ENCODE measurements around the gene PLPPR3.

The PLPPR3 gene

DNA sequence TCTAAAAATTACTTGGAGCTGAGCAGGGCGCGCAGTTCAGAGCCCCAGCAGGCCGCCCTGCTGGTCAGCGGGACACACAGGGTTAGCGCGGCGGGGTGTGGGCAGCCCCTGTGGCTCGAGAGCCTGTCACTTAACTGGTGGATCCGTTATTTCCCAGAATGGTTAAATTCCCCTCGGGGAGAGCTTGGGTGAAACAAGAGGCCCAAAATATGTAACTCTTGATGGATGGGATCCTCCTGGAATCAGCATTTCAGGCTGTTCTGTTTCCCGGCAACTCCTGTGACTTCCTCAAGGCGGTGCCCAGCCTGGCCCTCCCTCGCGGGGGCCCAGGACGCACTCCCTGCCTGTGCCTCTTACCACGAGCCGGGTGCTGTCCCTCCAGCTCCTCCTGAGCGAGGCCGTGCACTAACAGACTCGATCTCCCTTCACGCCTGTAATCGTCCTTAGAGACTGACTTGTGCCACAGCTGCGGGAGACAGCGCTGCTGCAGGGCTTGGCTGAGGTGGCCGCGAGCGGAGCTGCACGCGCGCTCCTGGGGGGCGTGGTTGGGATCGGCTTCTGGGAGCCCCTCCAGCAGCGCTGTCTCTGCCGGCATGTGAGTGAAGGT lies 14.8 kb downstream of the PLPPR3 start:
- Histone ChIP-seq H3K27me3 (ENCODE audit: insufficient read depth, low read depth) (no peaks in the 10 kb centered on the region), H3K4me1 (ENCODE audit: low read depth, poor library complexity, severe bottlenecking) (no peaks in the 10 kb centered on the region), H3K4me3 (IDR thresholded peaks at IDR 0.05; ENCODE audit: insufficient read depth, low read depth, low read length) (no peak overlapping the region), H3K27ac (no peak overlapping the region), H3K4me2 (no peak overlapping the region), H3K36me3 (ENCODE audit: insufficient read depth) (peaks cover 42% of the 10 kb centered on the region), H3K9ac (no peak overlapping the region), H3K79me2 (ENCODE audit: insufficient read depth, low read depth) (peaks cover 72% of the 10 kb centered on the region), H4K20me1 (ENCODE audit: insufficient read depth) (peaks cover 19% of the 10 kb centered on the region), H2AFZ (ENCODE audit: low read depth) (no peak overlapping the region)
- TF ChIP-seq, protein P1, sequence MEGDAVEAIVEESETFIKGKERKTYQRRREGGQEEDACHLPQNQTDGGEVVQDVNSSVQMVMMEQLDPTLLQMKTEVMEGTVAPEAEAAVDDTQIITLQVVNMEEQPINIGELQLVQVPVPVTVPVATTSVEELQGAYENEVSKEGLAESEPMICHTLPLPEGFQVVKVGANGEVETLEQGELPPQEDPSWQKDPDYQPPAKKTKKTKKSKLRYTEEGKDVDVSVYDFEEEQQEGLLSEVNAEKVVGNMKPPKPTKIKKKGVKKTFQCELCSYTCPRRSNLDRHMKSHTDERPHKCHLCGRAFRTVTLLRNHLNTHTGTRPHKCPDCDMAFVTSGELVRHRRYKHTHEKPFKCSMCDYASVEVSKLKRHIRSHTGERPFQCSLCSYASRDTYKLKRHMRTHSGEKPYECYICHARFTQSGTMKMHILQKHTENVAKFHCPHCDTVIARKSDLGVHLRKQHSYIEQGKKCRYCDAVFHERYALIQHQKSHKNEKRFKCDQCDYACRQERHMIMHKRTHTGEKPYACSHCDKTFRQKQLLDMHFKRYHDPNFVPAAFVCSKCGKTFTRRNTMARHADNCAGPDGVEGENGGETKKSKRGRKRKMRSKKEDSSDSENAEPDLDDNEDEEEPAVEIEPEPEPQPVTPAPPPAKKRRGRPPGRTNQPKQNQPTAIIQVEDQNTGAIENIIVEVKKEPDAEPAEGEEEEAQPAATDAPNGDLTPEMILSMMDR (conservative IDR thresholded peaks at IDR 0.05; ENCODE audit: low read depth, low read length): no peak

DNA sequence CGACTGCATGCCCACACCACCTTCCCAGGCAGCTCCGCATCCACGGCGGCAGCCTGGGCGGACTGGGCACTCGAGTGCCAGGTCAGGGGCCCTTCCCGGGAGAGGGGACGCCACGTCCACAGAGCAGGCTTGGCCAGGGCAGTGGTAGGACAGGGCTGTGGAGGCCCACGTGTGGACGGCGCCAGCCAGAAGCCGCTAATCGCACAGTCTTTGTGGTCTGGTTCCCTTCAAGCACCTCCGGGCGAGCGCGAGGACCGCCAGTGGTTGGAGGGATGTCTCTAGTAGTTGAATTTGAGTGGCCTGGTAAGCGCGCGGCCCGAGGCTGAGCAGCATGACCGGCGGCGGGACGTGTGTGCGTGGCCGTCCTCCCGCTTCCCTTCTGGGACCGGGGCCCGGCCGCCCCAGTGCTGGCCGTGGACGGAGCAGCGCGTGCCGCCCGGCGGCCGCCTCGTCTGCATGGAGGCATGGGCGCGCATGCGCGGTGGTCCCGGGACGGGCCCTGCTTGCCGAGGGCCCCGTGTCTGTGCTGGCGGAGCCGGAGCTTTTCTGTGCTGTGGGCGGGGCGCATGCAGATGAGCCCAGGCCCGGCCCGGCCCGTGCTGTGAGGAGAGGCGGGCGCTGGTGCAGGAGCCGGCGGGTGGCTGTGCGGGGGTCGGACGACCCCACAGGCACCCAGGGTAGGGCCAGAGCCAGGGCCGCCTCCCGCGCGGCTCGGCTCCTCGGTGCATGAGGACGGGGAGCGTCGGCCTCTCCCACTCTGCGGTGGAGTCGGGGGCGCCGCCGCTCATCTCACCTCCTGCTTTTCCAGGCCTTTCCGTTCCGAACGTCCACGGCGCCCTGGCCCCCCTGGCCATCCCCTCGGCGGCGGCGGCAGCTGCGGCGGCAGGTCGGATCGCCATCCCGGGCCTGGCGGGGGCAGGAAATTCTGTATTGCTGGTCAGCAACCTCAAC lies 15.9 kb downstream of the PLPPR3 start:
- peaks cover 83% of the 10 kb centered on the region for H3K79me2 ChIP-seq (ENCODE audit: insufficient read depth, low read depth)
- TF ChIP-seq, protein P1 (conservative IDR thresholded peaks at IDR 0.05; ENCODE audit: low read depth, low read length): no peak
- peaks cover 48% of the 10 kb centered on the region for H3K36me3 ChIP-seq (ENCODE audit: insufficient read depth)
- H3K27me3 ChIP-seq (ENCODE audit: insufficient read depth, low read depth): no peaks in the 10 kb centered on the region
- peaks cover 6% of the 10 kb centered on the region for H3K4me1 ChIP-seq (ENCODE audit: low read depth, poor library complexity, severe bottlenecking)
- H3K9ac ChIP-seq: no peak overlapping the region
- no peak overlapping the region for H3K27ac ChIP-seq
- no peak overlapping the region for H3K4me3 ChIP-seq (IDR thresholded peaks at IDR 0.05; ENCODE audit: insufficient read depth, low read depth, low read length)
- H2AFZ ChIP-seq (ENCODE audit: low read depth): no peak overlapping the region
- H3K4me2 ChIP-seq: no peak overlapping the region
- peaks cover 29% of the 10 kb centered on the region for H4K20me1 ChIP-seq (ENCODE audit: insufficient read depth)

DNA sequence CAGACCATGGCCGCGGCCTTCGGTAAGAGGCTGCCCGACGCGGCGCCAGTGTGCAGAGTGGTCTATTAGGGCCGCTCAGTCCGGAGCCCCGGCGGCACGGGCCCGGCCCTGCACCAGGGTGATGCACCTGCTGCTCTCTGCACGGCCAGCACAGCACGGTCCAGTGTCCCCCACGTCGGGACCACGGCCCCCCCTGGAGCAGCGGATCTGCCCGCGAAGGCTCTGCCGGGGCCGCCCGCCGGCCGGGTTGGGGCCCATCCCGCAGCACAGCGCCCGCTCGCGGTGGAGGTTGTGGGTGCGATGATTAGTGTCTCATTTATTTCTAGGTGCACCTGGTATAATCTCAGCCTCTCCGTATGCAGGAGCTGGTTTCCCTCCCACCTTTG lies 16.6 kb downstream of the PLPPR3 start:
- no peak overlapping the region for H2AFZ ChIP-seq (ENCODE audit: low read depth)
- TF ChIP-seq, protein P1 (conservative IDR thresholded peaks at IDR 0.05; ENCODE audit: low read depth, low read length): no peak
- peaks cover 35% of the 10 kb centered on the region for H4K20me1 ChIP-seq (ENCODE audit: insufficient read depth)
- H3K36me3 ChIP-seq (ENCODE audit: insufficient read depth): peaks cover 41% of the 10 kb centered on the region; the same call in 1 of the 2 replicates
- peaks cover 8% of the 10 kb centered on the region for H3K4me1 ChIP-seq (ENCODE audit: low read depth, poor library complexity, severe bottlenecking)
- H3K4me3 ChIP-seq (IDR thresholded peaks at IDR 0.05; ENCODE audit: insufficient read depth, low read depth, low read length): no peak overlapping the region
- peaks cover 88% of the 10 kb centered on the region for H3K79me2 ChIP-seq (ENCODE audit: insufficient read depth, low read depth)
- H3K27me3 ChIP-seq (ENCODE audit: insufficient read depth, low read depth): no peaks in the 10 kb centered on the region
- no peak overlapping the region for H3K9ac ChIP-seq
- no peak overlapping the region for H3K4me2 ChIP-seq
- H3K27ac ChIP-seq: no peak overlapping the region

- H3K4me2 ChIP-seq: no peak overlapping the region
- H3K27ac ChIP-seq: no peak overlapping the region
- H3K4me1 ChIP-seq (ENCODE audit: low read depth, poor library complexity, severe bottlenecking): peaks cover 14% of the 10 kb centered on the region
- no peak overlapping the region for H3K9ac ChIP-seq
- peaks cover 40% of the 10 kb centered on the region for H4K20me1 ChIP-seq (ENCODE audit: insufficient read depth)
- peaks cover 90% of the 10 kb centered on the region for H3K79me2 ChIP-seq (ENCODE audit: insufficient read depth, low read depth)
- no peaks in the 10 kb centered on the region for H3K27me3 ChIP-seq (ENCODE audit: insufficient read depth, low read depth)
- H3K36me3 ChIP-seq (ENCODE audit: insufficient read depth): peaks cover 43% of the 10 kb centered on the region; the same call in 1 of the 2 replicates
- no peak overlapping the region for H3K4me3 ChIP-seq (IDR thresholded peaks at IDR 0.05; ENCODE audit: insufficient read depth, low read depth, low read length)
- no peak overlapping the region for H2AFZ ChIP-seq (ENCODE audit: low read depth)
- TF ChIP-seq, protein P1 (conservative IDR thresholded peaks at IDR 0.05; ENCODE audit: low read depth, low read length): no peak
Observed at GRCh38 chr19:804419-805165, 17.2 kb downstream of the PLPPR3 start.

All from KMS-11 (cell line).